GM19351 (cell line): Measurements from ENCODE around the gene DOCK1.
"Not testable (repeated sequence)": the region's sequence is repeated elsewhere in the genome, so short reads cannot be mapped to it uniquely, and the experiment has no call there.

Source experiments
- ATAC-seq: cut with Tn5 transposase; IDR thresholded peaks from one replicate; pipeline ENCODE4 v1.9.1; 2021; ENCODE audit warnings: mild to moderate bottlenecking, moderate library complexity; ENCODE audit not compliant: unreplicated experiment

DOCK1 gene

GRCh38 chr10:126902157-126902556, 3.1 kb upstream of the DOCK1 start:
- no peak for ATAC-seq

- no peak for ATAC-seq
Measured at GRCh38 chr10:126903656-126904360, 1.4 kb upstream of the DOCK1 start.

- ATAC-seq: no peak
Measured at GRCh38 chr10:126904516-126904817, 761 bp upstream of the DOCK1 start.

GRCh38 chr10:126905776-126906703, 812 bp downstream of the DOCK1 start:
- ATAC-seq: no peak

- ATAC-seq: no peak
Measured at GRCh38 chr10:126906704-126907422, 1.6 kb downstream of the DOCK1 start.

- no peak for ATAC-seq
Measured at GRCh38 chr10:126907423-126907970, 2.3 kb downstream of the DOCK1 start.

- ATAC-seq: no peak
Measured at GRCh38 chr10:126908225-126908624, 3.0 kb downstream of the DOCK1 start.

- ATAC-seq: no peak
Measured at GRCh38 chr10:126908729-126909128, 3.5 kb downstream of the DOCK1 start.

GRCh38 chr10:126909147-126909546, 3.9 kb downstream of the DOCK1 start:
- ATAC-seq: no peak

- no peak for ATAC-seq
Measured at GRCh38 chr10:126910196-126910595, 5.0 kb downstream of the DOCK1 start.

- no peak for ATAC-seq
Measured at GRCh38 chr10:126910798-126911197, 5.6 kb downstream of the DOCK1 start.

- no peak for ATAC-seq
Measured at GRCh38 chr10:126911301-126911700, 6.1 kb downstream of the DOCK1 start.

- ATAC-seq: no peak
Measured at GRCh38 chr10:126913316-126913715, 8.1 kb downstream of the DOCK1 start.

GRCh38 chr10:126914561-126914960, 9.3 kb downstream of the DOCK1 start:
- ATAC-seq: no peak

- not testable (repeated sequence) for ATAC-seq
Measured at GRCh38 chr10:126916952-126917351, 11.7 kb downstream of the DOCK1 start.

- no peak for ATAC-seq
Measured at GRCh38 chr10:126917375-126917774, 12.1 kb downstream of the DOCK1 start.

GRCh38 chr10:126917975-126918908, 13.0 kb downstream of the DOCK1 start:
- no peak for ATAC-seq

- ATAC-seq: no peak
Measured at GRCh38 chr10:126919426-126919825, 14.2 kb downstream of the DOCK1 start.

- no peak for ATAC-seq
Measured at GRCh38 chr10:126921162-126921561, 15.9 kb downstream of the DOCK1 start.

- no peak for ATAC-seq
Measured at GRCh38 chr10:126921974-126922525, 16.8 kb downstream of the DOCK1 start.
